ENCODE data around the gene LRRC10B.

GRCh38 chr11:61489833-61490721 lies 18.5 kb upstream of the LRRC10B start:
- TF ChIP-seq CTCF (IDR thresholded peaks at IDR 0.05) (no peak), POLR2A (IDR thresholded peaks at IDR 0.05) (no peak)

All from lower leg skin (tissue), 3 donors.